HG03442 (cell line): ENCODE results near the gene MAEL.

Experiments
- ATAC-seq: cut with Tn5 transposase; IDR thresholded peaks from one replicate; pipeline ENCODE4 v1.9.1; 2021; ENCODE audit warnings: mild to moderate bottlenecking, moderate library complexity; ENCODE audit not compliant: unreplicated experiment

Gene MAEL

GRCh38 chr1:166988974-166989515, at the start of gene MAEL:
TSS of gene MAEL (plus strand) at chr1:166989280. CDS start at chr1:166989353, 73 bp downstream.
- ATAC-seq, result no peak

- ATAC-seq, result no peak
Observed at GRCh38 chr1:166939741-166940375, 49.2 kb upstream of the MAEL start.

- ATAC-seq, result no peak
Observed at GRCh38 chr1:166944186-166944967, 44.7 kb upstream of the MAEL start.

GRCh38 chr1:166947398-166948043, 41.6 kb upstream of the MAEL start:
- no peak for ATAC-seq

GRCh38 chr1:166948856-166949350, 40.2 kb upstream of the MAEL start:
- no peak for ATAC-seq

- no peak for ATAC-seq
Observed at GRCh38 chr1:166950156-166950555, 38.9 kb upstream of the MAEL start.

- no peak for ATAC-seq
Observed at GRCh38 chr1:166951050-166951449, 38.0 kb upstream of the MAEL start.

- ATAC-seq, result no peak
Observed at GRCh38 chr1:166952002-166952746, 36.9 kb upstream of the MAEL start.

- no peak for ATAC-seq
Observed at GRCh38 chr1:166953491-166953890, 35.6 kb upstream of the MAEL start.

- no peak for ATAC-seq
Observed at GRCh38 chr1:166956057-166956850, 32.8 kb upstream of the MAEL start.

GRCh38 chr1:166956872-166957271, 32.2 kb upstream of the MAEL start:
- no peak for ATAC-seq

- ATAC-seq, result no peak
Observed at GRCh38 chr1:166960858-166961474, 28.1 kb upstream of the MAEL start.

GRCh38 chr1:166969074-166969677, 19.9 kb upstream of the MAEL start:
- peak; percentile 65 for ATAC-seq

- ATAC-seq, result no peak
Observed at GRCh38 chr1:166971252-166971651, 17.8 kb upstream of the MAEL start.

GRCh38 chr1:166972193-166972592, 16.9 kb upstream of the MAEL start:
- no peak for ATAC-seq

GRCh38 chr1:166972826-166973225, 16.3 kb upstream of the MAEL start:
- ATAC-seq, result no peak

GRCh38 chr1:166974647-166975345, 14.3 kb upstream of the MAEL start:
- ATAC-seq, result no peak

GRCh38 chr1:166975361-166976129, 13.5 kb upstream of the MAEL start, which contains the start of gene ILDR2:
TSS of gene ILDR2 (minus strand) at chr1:166975540. CDS start at chr1:166975268, 272 bp downstream.
- ATAC-seq, result peak; percentile 59
